Body of pancreas (tissue), 4 donors: ENCODE measurements around the gene NKAIN2.

Experiments used
- POLR2A ChIP-seq, 3 donors: fragments of 450-650 bp; IDR thresholded peaks; one replicate each; pipeline ENCODE4 v1.6.1; 2016; ENCODE audit warnings: antibody characterized with exemption in 3 of 3, mild to moderate bottlenecking in 2 of 3
- TF ChIP-seq, protein P1 (sequence below), 7 experiments: fragments of 450-650 bp in 4 of 7; fragments of 200-600 bp in 3 of 7; sonication (generic) in 3 of 7; IDR thresholded peaks; one replicate each; pipeline ENCODE4 v1.5.1; 2016 to 2019; ENCODE audit warnings: antibody characterized with exemption in 7 of 7

DNA sequence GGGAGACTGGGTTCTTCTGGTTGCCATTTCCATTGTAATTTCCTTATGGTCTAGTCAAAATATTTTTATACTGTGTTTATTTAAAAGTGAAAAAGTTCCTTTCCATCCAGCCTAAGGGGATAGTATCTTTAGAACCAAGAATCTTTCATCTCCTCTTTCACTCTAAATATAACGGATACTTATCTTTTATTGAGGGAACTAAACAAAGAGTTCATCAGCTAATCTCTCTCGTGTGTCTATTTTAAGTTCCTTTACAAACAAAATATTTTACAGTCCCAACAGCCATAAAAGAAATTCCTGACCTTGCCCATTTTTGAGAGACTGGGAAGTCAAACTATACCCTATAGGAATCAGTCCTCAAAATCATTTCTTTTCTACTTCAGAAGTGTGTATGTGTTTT is 232.7 kb downstream of the NKAIN2 start:
- TF ChIP-seq, protein P1, sequence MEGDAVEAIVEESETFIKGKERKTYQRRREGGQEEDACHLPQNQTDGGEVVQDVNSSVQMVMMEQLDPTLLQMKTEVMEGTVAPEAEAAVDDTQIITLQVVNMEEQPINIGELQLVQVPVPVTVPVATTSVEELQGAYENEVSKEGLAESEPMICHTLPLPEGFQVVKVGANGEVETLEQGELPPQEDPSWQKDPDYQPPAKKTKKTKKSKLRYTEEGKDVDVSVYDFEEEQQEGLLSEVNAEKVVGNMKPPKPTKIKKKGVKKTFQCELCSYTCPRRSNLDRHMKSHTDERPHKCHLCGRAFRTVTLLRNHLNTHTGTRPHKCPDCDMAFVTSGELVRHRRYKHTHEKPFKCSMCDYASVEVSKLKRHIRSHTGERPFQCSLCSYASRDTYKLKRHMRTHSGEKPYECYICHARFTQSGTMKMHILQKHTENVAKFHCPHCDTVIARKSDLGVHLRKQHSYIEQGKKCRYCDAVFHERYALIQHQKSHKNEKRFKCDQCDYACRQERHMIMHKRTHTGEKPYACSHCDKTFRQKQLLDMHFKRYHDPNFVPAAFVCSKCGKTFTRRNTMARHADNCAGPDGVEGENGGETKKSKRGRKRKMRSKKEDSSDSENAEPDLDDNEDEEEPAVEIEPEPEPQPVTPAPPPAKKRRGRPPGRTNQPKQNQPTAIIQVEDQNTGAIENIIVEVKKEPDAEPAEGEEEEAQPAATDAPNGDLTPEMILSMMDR (IDR thresholded peaks at IDR 0.05): no peak
- no peak for TF ChIP-seq POLR2A (IDR thresholded peaks at IDR 0.05)
